ENCODE measurements around the gene S100A10. TPM values are rescaled to one million over a fixed set of nuclear protein-coding genes. Genes with fewer than 3 reads are reported as not detected.

The S100A10 gene
- total RNA-seq, 1 donor from 2014 or later = 219 TPM

GRCh38 chr1:152001631-152002584, 8.2 kb upstream of the S100A10 start:
- Mint-ChIP-seq H3K27me3 (ENCODE audit: low read depth) (peaks cover 19% of the 10 kb centered on the region), H3K36me3 (no peaks in the 10 kb centered on the region), H3K27ac (no peak overlapping the region), H3K4me1 (peaks cover 6% of the 10 kb centered on the region), H3K9me3 (no peaks in the 10 kb centered on the region), H3K4me3 (no peak overlapping the region)
- peak; percentile 67 to 88 for DNase-seq (ENCODE audit: low spot score in 2 of 2, unreplicated experiment in 2 of 2)
- TF ChIP-seq CTCF (IDR thresholded peaks at IDR 0.05; ENCODE audit: unreplicated experiment) = peak; percentile 95

- Mint-ChIP-seq H3K36me3 (no peaks in the 10 kb centered on the region), H3K27ac (no peak overlapping the region)
Measured at GRCh38 chr1:152000964-152001630, 7.4 kb upstream of the S100A10 start.

GRCh38 chr1:151998611-151999362, 5.1 kb upstream of the S100A10 start:
- Mint-ChIP-seq H3K9me3 (no peaks in the 10 kb centered on the region), H3K27me3 (ENCODE audit: low read depth) (peaks cover 12% of the 10 kb centered on the region), H3K4me3 (no peak overlapping the region), H3K36me3 (no peaks in the 10 kb centered on the region), H3K4me1 (peaks cover 11% of the 10 kb centered on the region), H3K27ac (no peak overlapping the region)
- no peak for TF ChIP-seq CTCF (IDR thresholded peaks at IDR 0.05; ENCODE audit: unreplicated experiment)
- no peak for DNase-seq (ENCODE audit: low spot score in 2 of 2, unreplicated experiment in 2 of 2)

More at GRCh38 chr1:152000964-152001630, 7.4 kb upstream of the S100A10 start:
- no peak for TF ChIP-seq CTCF (IDR thresholded peaks at IDR 0.05; ENCODE audit: unreplicated experiment)
- no peak overlapping the region for H3K4me3 Mint-ChIP-seq
- H3K27me3 Mint-ChIP-seq (ENCODE audit: low read depth) = peaks cover 19% of the 10 kb centered on the region
- DNase-seq (ENCODE audit: low spot score in 2 of 2, unreplicated experiment in 2 of 2) = no peak
- peaks cover 6% of the 10 kb centered on the region for H3K4me1 Mint-ChIP-seq
- H3K9me3 Mint-ChIP-seq = no peaks in the 10 kb centered on the region

- H3K4me1 Mint-ChIP-seq = peaks cover 21% of the 10 kb centered on the region
- no peak overlapping the region for H3K4me3 Mint-ChIP-seq
- no peak for DNase-seq (ENCODE audit: low spot score in 2 of 2, unreplicated experiment in 2 of 2)
- H3K27me3 Mint-ChIP-seq (ENCODE audit: low read depth) = peaks cover 4% of the 10 kb centered on the region
- H3K27ac Mint-ChIP-seq = no peak overlapping the region
- no peak for TF ChIP-seq CTCF (IDR thresholded peaks at IDR 0.05; ENCODE audit: unreplicated experiment)
- H3K9me3 Mint-ChIP-seq = no peaks in the 10 kb centered on the region
- H3K36me3 Mint-ChIP-seq = no peaks in the 10 kb centered on the region
Measured at GRCh38 chr1:151997284-151997570, 3.6 kb upstream of the S100A10 start.

GRCh38 chr1:151995774-151996173, 2.1 kb upstream of the S100A10 start:
- peaks cover 4% of the 10 kb centered on the region for H3K27me3 Mint-ChIP-seq (ENCODE audit: low read depth)
- no peak for DNase-seq (ENCODE audit: low spot score in 2 of 2, unreplicated experiment in 2 of 2)
- no peak overlapping the region for H3K4me3 Mint-ChIP-seq
- no peaks in the 10 kb centered on the region for H3K9me3 Mint-ChIP-seq
- no peak overlapping the region for H3K27ac Mint-ChIP-seq
- no peak for TF ChIP-seq CTCF (IDR thresholded peaks at IDR 0.05; ENCODE audit: unreplicated experiment)
- peaks cover 29% of the 10 kb centered on the region for H3K4me1 Mint-ChIP-seq
- H3K36me3 Mint-ChIP-seq = no peaks in the 10 kb centered on the region
